HG02970 (cell line): ENCODE results near the gene UBA5.

Experiments used
- ATAC-seq: cut with Tn5 transposase; IDR thresholded peaks from one replicate; pipeline ENCODE4 v1.9.1; 2021; ENCODE audit warnings: mild to moderate bottlenecking, moderate library complexity, moderate number of reproducible peaks; ENCODE audit not compliant: unreplicated experiment, low FRiP score

UBA5 gene

GRCh38 chr3:132710311-132710710 is 50.2 kb downstream of the UBA5 start:
- ATAC-seq: no peak

GRCh38 chr3:132713977-132714727 is 54.0 kb downstream of the UBA5 start:
- ATAC-seq: no peak

DNA sequence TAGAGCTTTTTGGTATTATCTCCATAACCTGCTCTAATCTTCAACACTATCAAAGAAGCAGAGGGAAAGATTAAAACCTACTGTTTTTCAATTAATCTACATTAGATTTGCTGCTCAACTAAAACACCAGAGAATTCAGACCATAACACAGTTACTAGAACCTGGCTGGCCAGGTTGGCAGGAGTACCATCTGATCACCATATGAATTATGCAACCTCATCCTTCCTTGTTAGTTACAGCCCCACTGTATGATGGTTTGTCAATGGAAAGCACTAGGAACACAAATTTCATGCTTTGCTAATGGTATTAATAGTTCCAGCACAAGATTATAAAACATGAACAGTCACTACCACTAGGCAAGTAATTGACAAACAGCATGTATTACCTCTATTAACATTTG is 56.2 kb downstream of the UBA5 start:
- ATAC-seq: no peak

- ATAC-seq: no peak
Observed at GRCh38 chr3:132720228-132720627, 60.1 kb downstream of the UBA5 start.

DNA sequence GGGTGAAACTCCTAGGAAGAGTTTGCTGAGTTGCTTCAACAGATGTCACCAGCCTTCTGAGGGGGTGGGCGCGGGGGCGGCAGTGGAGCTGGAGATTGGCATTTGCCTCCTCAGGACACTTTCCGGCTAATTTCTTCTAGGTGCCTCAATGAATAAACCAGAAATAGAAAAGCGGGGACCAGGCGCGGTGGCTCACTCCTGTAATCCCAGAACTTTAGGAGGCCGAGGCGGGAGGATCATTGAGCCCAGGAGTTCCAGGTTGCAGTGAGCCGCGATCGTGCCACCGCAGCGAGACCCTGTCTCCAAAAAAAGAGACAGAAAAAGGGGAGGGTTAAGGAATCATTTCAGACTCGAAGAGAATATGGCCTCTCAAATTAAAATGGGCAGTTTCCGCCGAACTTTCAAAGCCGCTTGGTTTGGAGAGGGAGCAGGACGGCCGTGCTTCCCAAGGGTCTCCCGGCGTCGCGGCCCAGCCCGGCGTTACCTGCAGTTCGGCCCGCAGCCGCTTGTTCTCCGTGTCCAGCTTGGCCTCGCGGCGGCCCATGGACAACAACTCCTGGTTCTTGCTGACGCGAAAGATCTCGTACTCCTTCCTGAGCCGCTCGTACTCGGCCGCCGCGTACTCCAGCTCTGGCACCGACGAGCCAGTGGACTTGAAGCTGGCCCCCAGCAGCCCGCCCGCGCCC is 61.5 kb downstream of the UBA5 start:
- ATAC-seq: no peak

DNA sequence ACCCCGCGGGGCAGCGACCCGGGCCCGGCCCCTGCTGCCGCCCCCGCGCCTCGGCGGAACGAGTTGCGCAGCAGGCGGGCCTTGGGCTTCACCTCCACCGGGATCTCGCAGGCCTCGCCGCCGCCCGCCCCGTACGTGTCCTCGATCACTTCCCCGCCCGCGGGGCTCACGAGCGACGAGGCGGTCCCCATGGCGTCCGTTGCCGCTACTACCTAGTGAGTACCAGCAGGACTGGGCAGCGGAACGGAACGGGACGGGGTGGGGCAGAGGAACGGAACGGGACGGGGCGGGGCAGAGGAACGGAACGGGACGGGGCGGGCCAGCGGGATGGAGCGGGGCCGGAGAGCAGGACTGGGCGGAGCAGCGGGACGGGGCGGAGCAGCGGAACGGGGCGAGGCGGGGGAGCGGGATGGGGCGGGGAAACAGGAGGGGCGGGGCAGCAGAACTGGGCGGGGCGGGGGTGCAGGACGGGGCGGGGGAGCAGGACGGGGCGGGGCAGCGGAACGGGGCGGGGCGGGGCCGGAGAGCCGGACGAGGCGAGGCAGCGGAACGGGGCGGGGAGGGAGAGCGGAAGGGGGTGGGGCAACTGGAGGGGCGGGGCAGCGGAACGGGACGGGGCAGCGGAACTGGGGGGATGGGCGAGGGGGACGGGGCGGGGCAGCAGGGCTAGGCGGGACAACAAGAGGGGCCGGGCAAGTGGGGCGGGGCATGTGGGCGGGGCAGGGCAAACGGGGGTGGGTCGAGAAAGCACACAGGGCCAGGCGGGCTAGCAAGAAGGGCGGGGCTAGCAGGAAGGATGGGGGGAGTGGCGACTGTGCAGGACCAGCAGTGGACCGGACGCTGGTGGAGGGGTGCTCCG is 62.3 kb downstream of the UBA5 start, which contains the start of gene NPHP3:
TSS of gene NPHP3 (minus strand) at position 245 of the 859 bp plus-strand sequence. CDS start at position 191, 54 bp downstream.
- ATAC-seq: peak; percentile 81

DNA sequence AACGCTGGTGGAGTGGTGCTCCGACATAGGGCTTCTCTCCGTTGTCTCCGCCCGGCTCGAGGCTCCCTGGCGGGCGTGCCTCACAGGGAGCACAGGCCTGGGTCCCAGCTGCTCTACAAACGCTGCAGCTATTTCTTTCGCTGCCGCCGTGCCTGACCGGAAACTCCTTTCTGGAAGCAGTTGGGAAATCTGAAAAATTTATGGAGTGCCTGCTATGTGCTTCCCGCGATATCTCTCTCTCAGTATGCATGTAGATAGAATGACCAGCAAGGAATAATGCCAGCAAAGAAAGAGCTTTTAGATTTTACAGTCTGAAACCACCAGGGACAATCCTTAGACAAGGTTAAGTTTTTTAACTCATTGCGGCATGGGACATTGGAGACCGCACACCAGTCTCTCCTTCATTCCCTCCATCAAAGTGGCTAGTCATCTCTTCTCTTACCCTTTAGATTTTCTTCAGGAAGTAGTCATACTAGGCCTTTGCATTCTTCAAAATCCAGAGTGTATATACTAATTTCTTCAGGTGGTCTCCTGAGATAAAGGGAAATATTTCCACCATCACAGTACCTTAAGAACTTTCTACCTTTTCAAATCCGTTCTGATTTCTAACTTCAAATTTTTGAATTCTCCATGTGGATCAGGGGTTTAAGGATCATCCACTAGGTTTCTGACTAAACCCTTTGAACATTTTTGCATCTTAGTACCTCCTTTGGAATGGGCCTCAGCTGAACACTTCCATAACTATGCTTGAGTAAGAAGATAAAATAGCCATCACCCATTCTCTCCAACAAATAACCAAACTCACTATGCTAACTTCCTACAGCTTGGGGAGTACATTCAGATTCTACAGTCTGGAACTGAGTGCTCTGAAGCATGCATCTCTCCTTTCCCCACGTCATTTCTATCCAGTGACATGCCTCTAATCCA is 63.2 kb downstream of the UBA5 start:
- ATAC-seq: no peak

GRCh38 chr3:132726341-132726823 is 66.3 kb downstream of the UBA5 start:
- no peak for ATAC-seq
